ENCODE results near the gene RNASE13.

The RNASE13 gene

DNA sequence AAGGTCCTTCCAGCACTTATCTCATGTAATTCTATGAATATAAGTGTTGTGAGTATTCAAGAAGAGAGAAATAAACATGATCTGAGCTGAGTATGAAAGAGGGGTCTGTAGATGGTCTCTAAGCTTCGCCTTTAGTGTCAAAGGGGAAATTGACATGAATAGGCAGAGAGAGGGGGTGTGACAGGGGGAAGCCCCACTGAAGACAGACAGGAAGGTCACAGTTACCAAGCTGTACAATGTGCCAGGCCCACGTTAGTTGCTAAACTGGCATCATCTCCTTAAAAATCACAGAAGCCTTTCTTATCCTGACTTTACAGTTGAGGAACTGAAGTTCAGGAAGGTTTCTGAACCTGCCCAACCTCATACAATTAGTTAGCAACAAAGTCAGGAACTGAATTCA, 43.1 kb upstream of the RNASE13 start:
- no peak for DNase-seq (ENCODE audit: low spot score)
- Histone ChIP-seq H3K27ac (no peak overlapping the region), H3K4me3 (no peak overlapping the region)
- TF ChIP-seq, protein P1, sequence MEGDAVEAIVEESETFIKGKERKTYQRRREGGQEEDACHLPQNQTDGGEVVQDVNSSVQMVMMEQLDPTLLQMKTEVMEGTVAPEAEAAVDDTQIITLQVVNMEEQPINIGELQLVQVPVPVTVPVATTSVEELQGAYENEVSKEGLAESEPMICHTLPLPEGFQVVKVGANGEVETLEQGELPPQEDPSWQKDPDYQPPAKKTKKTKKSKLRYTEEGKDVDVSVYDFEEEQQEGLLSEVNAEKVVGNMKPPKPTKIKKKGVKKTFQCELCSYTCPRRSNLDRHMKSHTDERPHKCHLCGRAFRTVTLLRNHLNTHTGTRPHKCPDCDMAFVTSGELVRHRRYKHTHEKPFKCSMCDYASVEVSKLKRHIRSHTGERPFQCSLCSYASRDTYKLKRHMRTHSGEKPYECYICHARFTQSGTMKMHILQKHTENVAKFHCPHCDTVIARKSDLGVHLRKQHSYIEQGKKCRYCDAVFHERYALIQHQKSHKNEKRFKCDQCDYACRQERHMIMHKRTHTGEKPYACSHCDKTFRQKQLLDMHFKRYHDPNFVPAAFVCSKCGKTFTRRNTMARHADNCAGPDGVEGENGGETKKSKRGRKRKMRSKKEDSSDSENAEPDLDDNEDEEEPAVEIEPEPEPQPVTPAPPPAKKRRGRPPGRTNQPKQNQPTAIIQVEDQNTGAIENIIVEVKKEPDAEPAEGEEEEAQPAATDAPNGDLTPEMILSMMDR (IDR thresholded peaks at IDR 0.05): no peak

DNA sequence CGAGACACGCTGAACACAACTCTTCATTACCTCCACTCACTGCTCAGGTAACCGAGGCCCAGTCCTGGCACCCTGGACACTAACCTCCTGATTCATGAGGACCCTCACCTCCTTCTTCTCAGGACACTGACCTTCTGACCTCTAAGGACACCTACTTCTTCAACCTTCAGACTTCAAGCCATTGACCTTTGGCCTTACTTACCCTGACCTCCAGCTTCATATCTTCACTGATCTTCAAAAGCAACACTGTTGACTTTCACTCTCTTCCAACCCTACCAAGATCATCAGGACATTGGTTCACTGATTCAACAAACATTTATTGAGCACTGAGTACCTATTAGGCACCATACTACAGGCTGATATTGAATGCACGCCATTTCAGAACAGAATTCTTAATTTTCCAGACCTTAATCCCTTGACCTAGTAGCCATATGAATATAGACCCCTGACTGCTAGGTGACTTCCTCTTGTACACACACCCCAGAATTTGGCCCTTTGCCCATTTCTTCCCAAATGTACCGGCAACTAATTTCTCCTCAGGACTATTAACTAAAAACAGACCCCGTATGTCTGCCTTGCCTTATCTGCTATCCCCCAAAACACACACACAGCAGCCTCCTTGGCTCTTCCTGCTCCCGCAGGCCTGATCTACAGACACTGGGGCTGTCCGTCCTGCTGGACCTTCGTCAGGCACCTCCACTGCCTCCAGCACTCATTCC, 41.3 kb upstream of the RNASE13 start:
- TF ChIP-seq, protein P1 (IDR thresholded peaks at IDR 0.05): no peak
- no peak overlapping the region for H3K4me3 ChIP-seq
- no peak for DNase-seq (ENCODE audit: low spot score)
- H3K27ac ChIP-seq: no peak overlapping the region

DNA sequence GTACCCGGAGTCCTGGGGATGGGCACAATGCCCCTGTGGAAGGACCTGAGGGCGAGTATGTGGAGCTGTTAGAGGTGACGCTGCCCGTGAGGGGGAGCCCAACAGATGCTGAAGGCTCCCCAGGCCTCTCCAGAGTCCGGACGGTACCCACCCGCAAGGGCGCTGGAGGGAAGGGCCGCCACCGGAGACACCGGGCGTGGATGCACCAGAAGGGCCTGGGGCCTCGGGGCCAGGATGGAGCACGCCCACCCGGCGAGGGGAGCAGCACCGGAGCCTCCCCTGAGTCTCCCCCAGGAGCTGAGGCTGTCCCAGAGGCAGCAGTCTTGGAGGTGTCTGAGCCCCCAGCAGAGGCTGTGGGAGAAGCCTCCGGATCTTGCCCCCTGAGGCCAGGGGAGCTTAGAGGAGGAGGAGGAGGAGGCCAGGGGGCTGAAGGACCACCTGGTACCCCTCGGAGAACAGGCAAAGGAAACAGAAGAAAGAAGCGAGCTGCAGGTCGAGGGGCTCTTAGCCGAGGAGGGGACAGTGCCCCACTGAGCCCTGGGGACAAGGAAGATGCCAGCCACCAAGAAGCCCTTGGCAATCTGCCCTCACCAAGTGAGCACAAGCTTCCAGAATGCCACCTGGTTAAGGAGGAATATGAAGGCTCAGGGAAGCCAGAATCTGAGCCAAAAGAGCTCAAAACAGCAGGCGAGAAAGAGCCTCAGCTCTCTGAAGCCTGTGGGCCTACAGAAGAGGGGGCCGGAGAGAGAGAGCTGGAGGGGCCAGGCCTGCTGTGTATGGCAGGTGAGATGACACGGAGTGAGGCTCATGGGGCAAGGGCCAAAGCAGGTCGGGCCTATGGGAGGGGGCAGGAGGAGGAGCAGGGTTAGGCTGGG, 40.0 kb upstream of the RNASE13 start:
- H3K4me3 ChIP-seq: no peak overlapping the region
- no peak for DNase-seq (ENCODE audit: low spot score)

DNA sequence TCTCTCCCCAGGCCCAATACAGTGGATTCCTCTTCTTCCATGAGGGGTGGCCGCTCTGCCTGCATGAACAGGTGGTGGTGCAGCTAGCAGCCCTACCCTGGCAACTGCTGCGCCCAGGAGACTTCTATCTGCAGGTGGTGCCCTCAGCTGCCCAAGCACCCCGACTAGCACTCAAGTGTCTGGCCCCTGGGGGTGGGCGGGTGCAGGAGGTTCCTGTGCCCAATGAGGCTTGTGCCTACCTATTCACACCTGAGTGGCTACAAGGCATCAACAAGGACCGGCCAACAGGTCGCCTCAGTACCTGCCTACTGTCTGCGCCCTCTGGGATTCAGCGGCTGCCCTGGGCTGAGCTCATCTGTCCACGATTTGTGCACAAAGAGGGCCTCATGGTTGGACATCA, 39.3 kb upstream of the RNASE13 start:
- TF ChIP-seq, protein P1 (IDR thresholded peaks at IDR 0.05): no peak
- Histone ChIP-seq H3K27ac (peak overlapping the region in 1 of 2 donors; percentile 93), H3K4me3 (no peak overlapping the region)
- DNase-seq (ENCODE audit: low spot score): no peak

More for the DNA sequence above, 40.0 kb upstream of the RNASE13 start:
- TF ChIP-seq, protein P1 (IDR thresholded peaks at IDR 0.05): no peak
- no peak overlapping the region for H3K27ac ChIP-seq

DNA sequence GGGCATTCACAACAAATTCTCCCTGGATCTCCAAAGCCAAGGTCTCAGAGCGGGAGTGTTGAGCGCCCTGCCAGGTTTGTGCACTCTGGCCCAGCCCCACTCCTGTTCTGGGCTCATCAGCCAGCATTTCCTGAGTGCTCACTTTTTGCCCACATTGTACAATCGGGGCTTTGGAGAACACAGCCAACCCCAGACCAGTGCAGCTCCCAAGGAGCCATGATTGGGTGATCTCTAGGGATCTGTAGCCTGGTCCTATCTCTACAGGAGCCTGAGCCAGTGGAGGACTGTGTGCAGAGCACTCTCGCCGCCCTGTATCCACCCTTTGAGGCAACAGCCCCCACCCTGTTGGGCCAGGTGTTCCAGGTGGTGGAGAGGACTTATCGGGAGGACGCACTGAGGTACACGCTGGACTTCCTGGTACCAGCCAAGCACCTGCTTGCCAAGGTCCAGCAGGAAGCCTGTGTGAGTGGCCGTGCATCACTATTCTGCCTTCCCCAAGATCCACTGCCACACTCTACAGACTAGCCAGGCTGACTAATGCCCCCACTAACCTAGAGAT, 38.3 kb upstream of the RNASE13 start:
- H3K4me3 ChIP-seq: peak overlapping the region; percentile 80
- TF ChIP-seq, protein P1 (IDR thresholded peaks at IDR 0.05): no peak
- peak overlapping the region; percentile 93 to 97 for H3K27ac ChIP-seq
- DNase-seq (ENCODE audit: low spot score): no peak

DNA sequence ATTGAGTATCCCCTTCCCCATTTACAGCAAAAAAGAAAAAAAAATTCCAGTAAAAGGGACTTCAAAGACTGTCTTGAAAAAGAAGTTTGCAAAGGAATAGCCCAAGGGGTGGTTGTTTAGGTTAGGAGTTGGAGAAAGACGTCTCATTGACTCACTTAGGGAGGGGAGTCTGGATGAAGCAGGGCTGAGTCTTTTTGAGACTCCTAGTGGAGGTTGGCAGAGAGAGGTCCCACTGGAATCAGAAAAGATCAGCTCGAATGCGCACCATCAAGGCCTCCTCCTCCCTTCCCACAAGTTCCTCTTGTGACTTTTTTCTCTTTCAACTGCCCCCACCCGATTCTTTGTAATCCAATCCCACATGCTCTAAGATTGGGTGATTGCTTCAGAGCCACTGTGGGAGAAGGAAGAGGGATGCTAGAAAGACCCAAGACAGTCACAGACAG, 37.4 kb upstream of the RNASE13 start:
- DNase-seq (ENCODE audit: low spot score): no peak
- Histone ChIP-seq H3K27ac (peak overlapping the region; percentile 93 to 97), H3K4me3 (peak overlapping the region; percentile 80)
- TF ChIP-seq, protein P1 (IDR thresholded peaks at IDR 0.05): no peak
